ENCODE measurements around the gene ZDHHC23. TPM values are rescaled to one million over a fixed set of nuclear protein-coding genes. Genes with fewer than 3 reads are reported as not detected.

Gene ZDHHC23, protein sequence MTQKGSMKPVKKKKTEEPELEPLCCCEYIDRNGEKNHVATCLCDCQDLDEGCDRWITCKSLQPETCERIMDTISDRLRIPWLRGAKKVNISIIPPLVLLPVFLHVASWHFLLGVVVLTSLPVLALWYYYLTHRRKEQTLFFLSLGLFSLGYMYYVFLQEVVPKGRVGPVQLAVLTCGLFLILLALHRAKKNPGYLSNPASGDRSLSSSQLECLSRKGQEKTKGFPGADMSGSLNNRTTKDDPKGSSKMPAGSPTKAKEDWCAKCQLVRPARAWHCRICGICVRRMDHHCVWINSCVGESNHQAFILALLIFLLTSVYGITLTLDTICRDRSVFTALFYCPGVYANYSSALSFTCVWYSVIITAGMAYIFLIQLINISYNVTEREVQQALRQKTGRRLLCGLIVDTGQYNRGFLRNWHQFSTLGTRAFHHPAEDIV
- 17.9 and 35.5 TPM in 2 replicates for total RNA-seq

DNA sequence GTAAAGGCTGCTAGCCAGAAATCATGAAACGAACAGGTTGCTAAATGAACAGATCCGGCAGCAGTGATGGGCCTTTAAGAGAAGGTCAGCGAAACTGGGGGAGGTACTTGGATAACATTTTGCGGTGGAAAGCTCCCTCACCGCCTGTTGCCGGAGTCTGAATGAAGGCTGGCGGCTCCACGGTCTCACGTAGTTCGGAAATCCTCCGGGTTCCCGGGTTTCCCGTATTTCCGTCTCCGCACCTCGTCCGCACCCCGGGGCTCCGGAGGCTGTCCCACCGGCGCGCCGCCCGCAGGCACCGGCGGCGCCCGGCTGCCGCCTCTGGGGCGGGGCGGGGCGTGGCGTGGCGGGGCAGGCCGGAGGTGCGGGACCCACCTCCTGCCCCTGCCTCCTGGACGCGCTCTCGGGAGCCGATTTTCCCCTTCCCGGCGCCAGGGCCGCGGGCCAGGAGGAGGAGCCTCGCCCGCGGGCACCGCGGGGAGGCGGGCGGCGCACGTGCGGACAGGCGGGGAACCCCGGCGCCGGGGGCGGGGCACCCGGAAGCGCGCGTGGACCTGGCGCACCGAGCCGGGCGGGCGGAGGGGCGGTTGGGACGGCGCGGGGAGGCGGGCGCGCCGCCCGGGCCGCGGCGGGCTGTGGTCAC, at the start of gene ZDHHC23:
ZDHHC23 (plus strand) TSS at position 642 of the 643 bp plus-strand sequence. CDS start 790 bp downstream, outside the sequence.

Other genes with a start within 250 kb of the ZDHHC23 start
- 142 and 154 TPM in 2 replicates for gene NAA50, start 201.8 kb upstream of the ZDHHC23 start, total RNA-seq
- gene ATP6V1A, start 201.0 kb upstream of the ZDHHC23 start, total RNA-seq = 102 and 163 TPM in 2 replicates
- 26.9 and 30.3 TPM in 2 replicates for gene GRAMD1C, start 109.2 kb upstream of the ZDHHC23 start, total RNA-seq
- 1.3 and 1.9 TPM in 2 replicates for gene CCDC191, start 108.5 kb downstream of the ZDHHC23 start, total RNA-seq
- 26.0 and 26.7 TPM in 2 replicates for gene QTRT2, start 108.7 kb downstream of the ZDHHC23 start, total RNA-seq
- gene DRD3, start 231.0 kb downstream of the ZDHHC23 start, total RNA-seq = not detected in 2 replicates

Data from dermis lymphatic vessel endothelial cell (primary cell).